B cell (primary cell): ENCODE results near the gene COL6A5.

Experiments used
- CTCF ChIP-seq: fragments of 200-600 bp; IDR thresholded peaks from one replicate; pipeline ENCODE4 v1.8.0; 2022; ENCODE audit warnings: antibody characterized with exemption, mild to moderate bottlenecking
- EZH2 ChIP-seq: IDR thresholded peaks from 2 replicates; pipeline ENCODE4 v1.6.1; 2012; ENCODE audit warnings: borderline replicate concordance, low read depth, mild to moderate bottlenecking, moderate library complexity, low read length; ENCODE audit not compliant: insufficient read depth, poor library complexity, severe bottlenecking

GRCh38 chr3:130395916-130396315, 50.4 kb downstream of the COL6A5 start:
- TF ChIP-seq CTCF (no peak), EZH2 (no peak)
